MM.1S (cell line): ENCODE results near the gene EMILIN1.
"Not testable (repeated sequence)": the region's sequence is repeated elsewhere in the genome, so short reads cannot be mapped to it uniquely, and the experiment has no call there.

Experiments
- DNase-seq: peaks from one replicate; pipeline ENCODE4 v3.0.0-alpha.2; 2015
- H2AFZ ChIP-seq: fragments of 300-600 bp; sonication (generic); 2 replicates; pipeline ENCODE4 v1.6.0; 2016; ENCODE audit warnings: antibody characterized with exemption, low read length
- H3F3A ChIP-seq: fragments of 300-600 bp; sonication (generic); 2 replicates; pipeline ENCODE4 v1.6.1; 2016; ENCODE audit warnings: mild to moderate bottlenecking, antibody characterized with exemption, low read length, moderate library complexity, mixed read lengths; ENCODE audit not compliant: insufficient read depth
- H3K27ac ChIP-seq: fragments of 300-600 bp; sonication (generic); 2 replicates; pipeline ENCODE4 v1.5.1; 2016; ENCODE audit warnings: mild to moderate bottlenecking, low read length
- H3K27me3 ChIP-seq: fragments of 300-600 bp; sonication (generic); replicated peaks from 2 replicates; pipeline ENCODE4 v1.6.0; 2016; ENCODE audit warnings: low read length; ENCODE audit not compliant: insufficient read depth
- H3K36me3 ChIP-seq: fragments of 300-600 bp; sonication (generic); replicated peaks from 2 replicates; pipeline ENCODE4 v1.6.1; 2016; ENCODE audit warnings: mild to moderate bottlenecking, low read length, mixed read lengths; ENCODE audit not compliant: insufficient read depth
- H3K4me1 ChIP-seq: fragments of 300-600 bp; sonication (generic); 2 replicates; pipeline ENCODE4 v1.6.1; 2016; ENCODE audit warnings: low read length, mixed read lengths
- H3K4me2 ChIP-seq: fragments of 300-600 bp; sonication (generic); 2 replicates; pipeline ENCODE4 v1.6.0; 2016; ENCODE audit warnings: low read depth, low read length
- H3K4me3 ChIP-seq: fragments of 300-600 bp; sonication (generic); 2 replicates; pipeline ENCODE4 v1.5.1; 2016; ENCODE audit warnings: low read length, mixed read lengths
- H3K79me2 ChIP-seq: fragments of 300-600 bp; sonication (generic); 2 replicates; pipeline ENCODE4 v1.6.1; 2016; ENCODE audit warnings: mixed run types, low read length, mixed read lengths
- H3K9ac ChIP-seq: fragments of 300-600 bp; sonication (generic); 2 replicates; pipeline ENCODE4 v1.6.1; 2016; ENCODE audit warnings: low read length, mixed read lengths
- H3K9me2 ChIP-seq: fragments of 300-600 bp; sonication (generic); replicated peaks from 2 replicates; pipeline ENCODE4 v1.6.1; 2016; ENCODE audit warnings: mild to moderate bottlenecking, low read length, mixed read lengths; ENCODE audit not compliant: insufficient read depth
- H3K9me3 ChIP-seq: fragments of 300-600 bp; sonication (generic); replicated peaks from 2 replicates; pipeline ENCODE4 v1.6.1; 2016; ENCODE audit warnings: mild to moderate bottlenecking, low read length, mixed read lengths; ENCODE audit not compliant: insufficient read depth
- H4K20me1 ChIP-seq: fragments of 300-600 bp; sonication (generic); 2 replicates; pipeline ENCODE4 v1.6.1; 2016; ENCODE audit warnings: mild to moderate bottlenecking, low read length, moderate library complexity, mixed read lengths; ENCODE audit not compliant: insufficient read depth
- CTCF ChIP-seq: fragments of 300-600 bp; sonication (generic); IDR thresholded peaks from 2 replicates; pipeline ENCODE4 v1.5.1; 2016; ENCODE audit warnings: antibody characterized with exemption, low read length, mixed read lengths
- EZH2 ChIP-seq: fragments of 300-600 bp; sonication (generic); optimal IDR thresholded peaks from 2 replicates; pipeline ENCODE3; 2017; ENCODE audit warnings: low read depth, mild to moderate bottlenecking, antibody characterized with exemption, low read length, mixed read lengths
- EZH2phosphoT487 ChIP-seq: fragments of 300-600 bp; sonication (generic); IDR thresholded peaks from 2 replicates; pipeline ENCODE4 v1.6.1; 2018; ENCODE audit warnings: antibody characterized with exemption, low read length

Gene EMILIN1

GRCh38 chr2:27117995-27118524 is 39.6 kb downstream of the EMILIN1 start:
- no peaks in the 10 kb centered on the region for H3F3A ChIP-seq
- no peaks in the 10 kb centered on the region for H4K20me1 ChIP-seq
- H3K9me3 ChIP-seq, result no peaks in the 10 kb centered on the region
- H3K27me3 ChIP-seq, result peaks cover 4% of the 10 kb centered on the region; the same call in 1 of the 2 replicates
- H3K27ac ChIP-seq, result no peak overlapping the region
- no peak overlapping the region for H3K4me3 ChIP-seq
- H3K4me1 ChIP-seq, result no peaks in the 10 kb centered on the region
- no peak overlapping the region for H3K9ac ChIP-seq
- no peaks in the 10 kb centered on the region for H3K9me2 ChIP-seq
- H3K79me2 ChIP-seq, result no peaks in the 10 kb centered on the region
- TF ChIP-seq CTCF (no peak), EZH2 (no peak), EZH2phosphoT487 (no peak)
- no peak overlapping the region for H2AFZ ChIP-seq
- no peak for DNase-seq
- H3K4me2 ChIP-seq, result no peak overlapping the region
- H3K36me3 ChIP-seq, result no peaks in the 10 kb centered on the region

- Histone ChIP-seq H3K4me2 (no peak within 1 kb of the TSS), H2AFZ (no peak within 1 kb of the TSS)
Measured at GRCh38 chr2:27118525-27119329, 40.3 kb downstream of the EMILIN1 start, which contains the start of gene CGREF1. CGREF1 (minus strand) TSS chr2:27119128; CDS start chr2:27104366, 14,762 bp downstream.

GRCh38 chr2:27119330-27119670 is 40.9 kb downstream of the EMILIN1 start:
- not testable (repeated sequence) for H3F3A ChIP-seq, H4K20me1 ChIP-seq, H3K79me2 ChIP-seq, H3K4me2 ChIP-seq, H3K36me3 ChIP-seq, H3K9me3 ChIP-seq, H3K9ac ChIP-seq, H3K27me3 ChIP-seq, DNase-seq, H3K4me1 ChIP-seq, H2AFZ ChIP-seq, H3K4me3 ChIP-seq, H3K27ac ChIP-seq, H3K9me2 ChIP-seq

More at GRCh38 chr2:27118525-27119329, 40.3 kb downstream of the EMILIN1 start, which contains the start of gene CGREF1:
- DNase-seq, result no peak
- H3K79me2 ChIP-seq, result no peaks in the 10 kb centered on the region
- no peaks in the 10 kb centered on the region for H3K36me3 ChIP-seq
- no peak for TF ChIP-seq CTCF
- no peak for TF ChIP-seq EZH2phosphoT487
- no peak for TF ChIP-seq EZH2
- H3K27ac ChIP-seq, result no peak within 1 kb of the TSS
- no peaks in the 10 kb centered on the region for H3K9me3 ChIP-seq
- H3K27me3 ChIP-seq, result peaks cover 4% of the 10 kb centered on the region; the same call in 1 of the 2 replicates
- H3K4me3 ChIP-seq, result no peak within 1 kb of the TSS
- H3F3A ChIP-seq, result no peaks in the 10 kb centered on the region
- no peaks in the 10 kb centered on the region for H3K9me2 ChIP-seq
- H3K9ac ChIP-seq, result no peak within 1 kb of the TSS
- H4K20me1 ChIP-seq, result no peaks in the 10 kb centered on the region
- H3K4me1 ChIP-seq, result no peaks in the 10 kb centered on the region

- H2AFZ ChIP-seq, result no peak overlapping the region
- H3K9ac ChIP-seq, result no peak overlapping the region
- no peaks in the 10 kb centered on the region for H4K20me1 ChIP-seq
- no peaks in the 10 kb centered on the region for H3K4me1 ChIP-seq
- H3K9me3 ChIP-seq, result no peaks in the 10 kb centered on the region
- TF ChIP-seq EZH2phosphoT487 (no peak), EZH2 (no peak), CTCF (no peak)
- H3K79me2 ChIP-seq, result no peaks in the 10 kb centered on the region
- H3K27ac ChIP-seq, result no peak overlapping the region
- no peaks in the 10 kb centered on the region for H3K36me3 ChIP-seq
- H3K4me3 ChIP-seq, result no peak overlapping the region
- H3F3A ChIP-seq, result no peaks in the 10 kb centered on the region
- H3K4me2 ChIP-seq, result no peak overlapping the region
- DNase-seq, result no peak
- no peaks in the 10 kb centered on the region for H3K9me2 ChIP-seq
- H3K27me3 ChIP-seq, result peaks cover 4% of the 10 kb centered on the region; the same call in 1 of the 2 replicates
Measured at GRCh38 chr2:27121906-27122305, 43.5 kb downstream of the EMILIN1 start.
